ENCODE results near the gene CATSPERD. TPM values are rescaled to one million over a fixed set of nuclear protein-coding genes. Genes with fewer than 3 reads are reported as not detected.

The CATSPERD gene
- total and polyA plus RNA-seq, 4 donors: not detected

DNA sequence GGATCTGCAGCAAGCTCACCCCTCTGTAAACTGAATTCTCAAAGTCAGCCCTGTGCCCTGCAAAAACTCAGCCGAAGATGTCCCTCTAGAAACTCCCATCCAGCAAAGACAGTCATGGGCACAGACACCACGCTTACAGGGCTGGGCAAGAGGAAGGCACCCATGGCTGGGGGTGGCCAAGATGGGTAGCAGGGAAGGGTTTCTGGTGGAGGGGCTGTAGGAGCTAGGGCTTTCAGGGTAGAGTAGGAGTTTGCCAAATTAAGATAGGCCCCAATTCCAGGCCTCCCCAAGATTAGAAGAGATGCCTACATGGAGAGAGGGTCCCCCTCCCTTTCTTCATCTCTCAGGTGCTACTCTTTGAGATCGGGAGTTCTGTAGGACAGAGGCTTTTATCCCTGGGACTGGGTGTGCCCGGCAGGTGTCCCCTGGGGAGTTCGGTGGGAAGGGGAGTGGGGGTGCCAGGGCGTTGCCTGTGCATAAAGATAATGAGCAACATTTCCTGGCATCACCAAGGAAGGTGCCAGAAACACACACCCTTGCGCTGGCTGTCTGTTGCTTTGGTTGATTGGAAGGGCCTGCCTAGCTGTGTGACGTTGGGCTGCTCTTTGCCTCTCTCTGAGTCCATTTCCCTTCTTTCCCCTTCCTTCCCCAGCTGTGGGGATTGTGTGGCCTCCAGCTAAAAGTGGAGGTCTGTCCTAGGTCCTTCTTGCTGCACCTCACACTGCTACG, 93.8 kb downstream of the CATSPERD start:
- Histone ChIP-seq H3K9ac (ENCODE audit: low read depth in 1 of 2, low read length in 2 of 2) (no peak overlapping the region), H3K4me3 (ENCODE audit: low read depth in 1 of 3, low read length in 3 of 3) (no peak overlapping the region), H3K4me1 (ENCODE audit: control insufficient read depth in 4 of 4, insufficient read depth in 4 of 4, low read length in 3 of 4) (peaks cover 0 to 2% (median under 1%) of the 10 kb centered on the region in 4 donors), H3K27me3 (ENCODE audit: control insufficient read depth in 4 of 4, insufficient read depth in 4 of 4, low read length in 3 of 4) (no peaks in the 10 kb centered on the region), H3K27ac (ENCODE audit: low read depth in 1 of 2, low read length in 2 of 2) (no peak overlapping the region), H3K36me3 (ENCODE audit: control insufficient read depth in 4 of 4, insufficient read depth in 3 of 4, low read depth in 1 of 4, low read length in 3 of 4) (peaks cover 0 to 1% (median 0%) of the 10 kb centered on the region in 4 donors), H3K9me3 (ENCODE audit: control insufficient read depth in 4 of 4, low read length in 3 of 4) (no peaks in the 10 kb centered on the region)
- no peak for DNase-seq (ENCODE audit: low spot score)
- WGBS: 81% methylated on average over 9 of the region's 9 CpGs
- TF ChIP-seq TAF1 (conservative IDR thresholded peaks at IDR 0.05): no peak
- TF ChIP-seq, protein P1, sequence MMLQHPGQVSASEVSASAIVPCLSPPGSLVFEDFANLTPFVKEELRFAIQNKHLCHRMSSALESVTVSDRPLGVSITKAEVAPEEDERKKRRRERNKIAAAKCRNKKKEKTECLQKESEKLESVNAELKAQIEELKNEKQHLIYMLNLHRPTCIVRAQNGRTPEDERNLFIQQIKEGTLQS (IDR thresholded peaks at IDR 0.05): no peak
- TF ChIP-seq GABPA (IDR thresholded peaks at IDR 0.05 in 1 of 2, conservative IDR thresholded peaks at IDR 0.05 in 1 of 2): no peak
- TF ChIP-seq YY1 (IDR thresholded peaks at IDR 0.05): no peak
- TF ChIP-seq JUND (IDR thresholded peaks at IDR 0.05): no peak
- no peak for TF ChIP-seq NR2F2 (IDR thresholded peaks at IDR 0.05)
- no peak for TF ChIP-seq RAD21 (IDR thresholded peaks at IDR 0.05)
- TF ChIP-seq FOXA1 (IDR thresholded peaks at IDR 0.05): no peak
- TF ChIP-seq HNF4G (IDR thresholded peaks at IDR 0.05): no peak
- TF ChIP-seq, protein P2, sequence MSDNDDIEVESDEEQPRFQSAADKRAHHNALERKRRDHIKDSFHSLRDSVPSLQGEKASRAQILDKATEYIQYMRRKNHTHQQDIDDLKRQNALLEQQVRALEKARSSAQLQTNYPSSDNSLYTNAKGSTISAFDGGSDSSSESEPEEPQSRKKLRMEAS (IDR thresholded peaks at IDR 0.05): no peak
- TF ChIP-seq, protein P3, sequence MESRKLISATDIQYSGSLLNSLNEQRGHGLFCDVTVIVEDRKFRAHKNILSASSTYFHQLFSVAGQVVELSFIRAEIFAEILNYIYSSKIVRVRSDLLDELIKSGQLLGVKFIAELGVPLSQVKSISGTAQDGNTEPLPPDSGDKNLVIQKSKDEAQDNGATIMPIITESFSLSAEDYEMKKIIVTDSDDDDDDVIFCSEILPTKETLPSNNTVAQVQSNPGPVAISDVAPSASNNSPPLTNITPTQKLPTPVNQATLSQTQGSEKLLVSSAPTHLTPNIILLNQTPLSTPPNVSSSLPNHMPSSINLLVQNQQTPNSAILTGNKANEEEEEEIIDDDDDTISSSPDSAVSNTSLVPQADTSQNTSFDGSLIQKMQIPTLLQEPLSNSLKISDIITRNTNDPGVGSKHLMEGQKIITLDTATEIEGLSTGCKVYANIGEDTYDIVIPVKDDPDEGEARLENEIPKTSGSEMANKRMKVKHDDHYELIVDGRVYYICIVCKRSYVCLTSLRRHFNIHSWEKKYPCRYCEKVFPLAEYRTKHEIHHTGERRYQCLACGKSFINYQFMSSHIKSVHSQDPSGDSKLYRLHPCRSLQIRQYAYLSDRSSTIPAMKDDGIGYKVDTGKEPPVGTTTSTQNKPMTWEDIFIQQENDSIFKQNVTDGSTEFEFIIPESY (IDR thresholded peaks at IDR 0.05): no peak
- no peak for TF ChIP-seq EGR1 (IDR thresholded peaks at IDR 0.05; ENCODE audit: low read depth in 2 of 2)
- TF ChIP-seq, protein P4, sequence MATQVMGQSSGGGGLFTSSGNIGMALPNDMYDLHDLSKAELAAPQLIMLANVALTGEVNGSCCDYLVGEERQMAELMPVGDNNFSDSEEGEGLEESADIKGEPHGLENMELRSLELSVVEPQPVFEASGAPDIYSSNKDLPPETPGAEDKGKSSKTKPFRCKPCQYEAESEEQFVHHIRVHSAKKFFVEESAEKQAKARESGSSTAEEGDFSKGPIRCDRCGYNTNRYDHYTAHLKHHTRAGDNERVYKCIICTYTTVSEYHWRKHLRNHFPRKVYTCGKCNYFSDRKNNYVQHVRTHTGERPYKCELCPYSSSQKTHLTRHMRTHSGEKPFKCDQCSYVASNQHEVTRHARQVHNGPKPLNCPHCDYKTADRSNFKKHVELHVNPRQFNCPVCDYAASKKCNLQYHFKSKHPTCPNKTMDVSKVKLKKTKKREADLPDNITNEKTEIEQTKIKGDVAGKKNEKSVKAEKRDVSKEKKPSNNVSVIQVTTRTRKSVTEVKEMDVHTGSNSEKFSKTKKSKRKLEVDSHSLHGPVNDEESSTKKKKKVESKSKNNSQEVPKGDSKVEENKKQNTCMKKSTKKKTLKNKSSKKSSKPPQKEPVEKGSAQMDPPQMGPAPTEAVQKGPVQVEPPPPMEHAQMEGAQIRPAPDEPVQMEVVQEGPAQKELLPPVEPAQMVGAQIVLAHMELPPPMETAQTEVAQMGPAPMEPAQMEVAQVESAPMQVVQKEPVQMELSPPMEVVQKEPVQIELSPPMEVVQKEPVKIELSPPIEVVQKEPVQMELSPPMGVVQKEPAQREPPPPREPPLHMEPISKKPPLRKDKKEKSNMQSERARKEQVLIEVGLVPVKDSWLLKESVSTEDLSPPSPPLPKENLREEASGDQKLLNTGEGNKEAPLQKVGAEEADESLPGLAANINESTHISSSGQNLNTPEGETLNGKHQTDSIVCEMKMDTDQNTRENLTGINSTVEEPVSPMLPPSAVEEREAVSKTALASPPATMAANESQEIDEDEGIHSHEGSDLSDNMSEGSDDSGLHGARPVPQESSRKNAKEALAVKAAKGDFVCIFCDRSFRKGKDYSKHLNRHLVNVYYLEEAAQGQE (IDR thresholded peaks at IDR 0.05): no peak
- TF ChIP-seq, protein P5, sequence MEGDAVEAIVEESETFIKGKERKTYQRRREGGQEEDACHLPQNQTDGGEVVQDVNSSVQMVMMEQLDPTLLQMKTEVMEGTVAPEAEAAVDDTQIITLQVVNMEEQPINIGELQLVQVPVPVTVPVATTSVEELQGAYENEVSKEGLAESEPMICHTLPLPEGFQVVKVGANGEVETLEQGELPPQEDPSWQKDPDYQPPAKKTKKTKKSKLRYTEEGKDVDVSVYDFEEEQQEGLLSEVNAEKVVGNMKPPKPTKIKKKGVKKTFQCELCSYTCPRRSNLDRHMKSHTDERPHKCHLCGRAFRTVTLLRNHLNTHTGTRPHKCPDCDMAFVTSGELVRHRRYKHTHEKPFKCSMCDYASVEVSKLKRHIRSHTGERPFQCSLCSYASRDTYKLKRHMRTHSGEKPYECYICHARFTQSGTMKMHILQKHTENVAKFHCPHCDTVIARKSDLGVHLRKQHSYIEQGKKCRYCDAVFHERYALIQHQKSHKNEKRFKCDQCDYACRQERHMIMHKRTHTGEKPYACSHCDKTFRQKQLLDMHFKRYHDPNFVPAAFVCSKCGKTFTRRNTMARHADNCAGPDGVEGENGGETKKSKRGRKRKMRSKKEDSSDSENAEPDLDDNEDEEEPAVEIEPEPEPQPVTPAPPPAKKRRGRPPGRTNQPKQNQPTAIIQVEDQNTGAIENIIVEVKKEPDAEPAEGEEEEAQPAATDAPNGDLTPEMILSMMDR (IDR thresholded peaks at IDR 0.05; ENCODE audit: low read depth, low read length, missing input control): no peak
- no peak for TF ChIP-seq RXRA (IDR thresholded peaks at IDR 0.05)
- no peak for TF ChIP-seq HNF4A (conservative IDR thresholded peaks at IDR 0.05)
- no peak for TF ChIP-seq SP1 (IDR thresholded peaks at IDR 0.05)
- no peak for TF ChIP-seq FOXA2 (IDR thresholded peaks at IDR 0.05)

Measured in liver (tissue), 9 donors.